ENCODE measurements around the gene SIPA1L3. TPM values are rescaled to one million over a fixed set of nuclear protein-coding genes. Genes with fewer than 3 reads are reported as not detected.
A peak's percentile ranks its signal among the peaks of the same experiment; 100 is the strongest.

SIPA1L3 gene
- total and polyA plus RNA-seq, 12 donors, result 2.8 to 24.2 (median 12.3) TPM

DNA sequence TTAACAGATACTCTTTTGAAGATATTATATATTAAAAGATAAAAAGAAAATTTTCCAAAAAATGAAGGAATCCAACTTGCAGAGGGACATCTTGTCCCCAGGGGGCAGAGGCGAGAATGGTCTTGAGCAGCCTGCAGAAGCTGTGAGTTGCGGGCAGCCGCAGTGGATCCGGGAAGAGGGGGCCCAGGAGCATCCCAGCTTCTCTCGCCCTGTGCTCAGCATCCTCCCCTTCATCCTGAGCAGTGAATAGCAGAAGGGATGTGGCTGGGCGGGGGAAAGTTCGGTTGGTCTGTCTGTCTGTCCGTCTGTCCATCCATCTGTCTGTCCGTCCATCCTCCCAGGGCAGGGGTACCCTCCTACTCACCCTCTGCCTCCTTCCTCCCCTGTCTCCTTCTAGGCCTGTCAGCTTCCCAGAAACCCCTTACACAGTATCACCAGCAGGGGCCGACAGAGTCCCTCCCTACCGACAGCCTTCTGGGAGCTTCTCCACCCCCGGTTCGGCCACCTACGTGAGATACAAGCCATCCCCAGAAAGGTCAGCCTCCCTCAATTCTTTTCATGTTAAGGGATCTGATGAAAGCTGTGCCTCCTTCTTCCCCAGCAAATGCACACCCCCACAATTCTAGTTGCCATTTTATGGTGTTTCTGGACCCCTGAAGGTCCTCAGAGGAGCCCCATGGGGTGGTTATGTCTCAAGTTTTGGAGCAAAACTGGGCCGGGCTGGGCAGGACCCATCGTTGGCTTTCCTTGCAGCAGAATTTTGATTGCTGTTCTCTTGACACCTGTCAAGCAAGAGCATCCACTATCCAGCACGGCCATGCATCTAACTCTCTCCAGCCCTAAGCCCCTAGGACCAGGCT lies 235.4 kb downstream of the SIPA1L3 start:
- WGBS, 2 donors, result 60 to 61% methylated on average over 17 of the region's 17 CpGs
- ATAC-seq (peak in 7 of 8 donors; percentile 50 to 82 (median 76)), DNase-seq (peak; percentile 64)
- no peak overlapping the region for H3K27ac ChIP-seq
- no peaks in the 10 kb centered on the region for H3K27me3 ChIP-seq
- H3K4me1 ChIP-seq, result no peaks in the 10 kb centered on the region
- no peak overlapping the region for H3K4me3 ChIP-seq
- H3K36me3 ChIP-seq, result peaks cover 0 to 15% (median 0%) of the 10 kb centered on the region in 9 donors
- intact Hi-C loops (cut with DNase I), result loop anchor here in 8 of 10 donors (2.0 to 10.0 kb wide), 7 partner anchors 72 to 195 kb away; partner anchors contain the start of genes CATSPERG (in 4 of the 8) and DPF1 (in 2 of the 8)
- TF ChIP-seq, protein P1, sequence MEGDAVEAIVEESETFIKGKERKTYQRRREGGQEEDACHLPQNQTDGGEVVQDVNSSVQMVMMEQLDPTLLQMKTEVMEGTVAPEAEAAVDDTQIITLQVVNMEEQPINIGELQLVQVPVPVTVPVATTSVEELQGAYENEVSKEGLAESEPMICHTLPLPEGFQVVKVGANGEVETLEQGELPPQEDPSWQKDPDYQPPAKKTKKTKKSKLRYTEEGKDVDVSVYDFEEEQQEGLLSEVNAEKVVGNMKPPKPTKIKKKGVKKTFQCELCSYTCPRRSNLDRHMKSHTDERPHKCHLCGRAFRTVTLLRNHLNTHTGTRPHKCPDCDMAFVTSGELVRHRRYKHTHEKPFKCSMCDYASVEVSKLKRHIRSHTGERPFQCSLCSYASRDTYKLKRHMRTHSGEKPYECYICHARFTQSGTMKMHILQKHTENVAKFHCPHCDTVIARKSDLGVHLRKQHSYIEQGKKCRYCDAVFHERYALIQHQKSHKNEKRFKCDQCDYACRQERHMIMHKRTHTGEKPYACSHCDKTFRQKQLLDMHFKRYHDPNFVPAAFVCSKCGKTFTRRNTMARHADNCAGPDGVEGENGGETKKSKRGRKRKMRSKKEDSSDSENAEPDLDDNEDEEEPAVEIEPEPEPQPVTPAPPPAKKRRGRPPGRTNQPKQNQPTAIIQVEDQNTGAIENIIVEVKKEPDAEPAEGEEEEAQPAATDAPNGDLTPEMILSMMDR (IDR thresholded peaks at IDR 0.05), result peak; percentile 29 to 75 (median 68)
- H3K9me3 ChIP-seq, result no peaks in the 10 kb centered on the region

DNA sequence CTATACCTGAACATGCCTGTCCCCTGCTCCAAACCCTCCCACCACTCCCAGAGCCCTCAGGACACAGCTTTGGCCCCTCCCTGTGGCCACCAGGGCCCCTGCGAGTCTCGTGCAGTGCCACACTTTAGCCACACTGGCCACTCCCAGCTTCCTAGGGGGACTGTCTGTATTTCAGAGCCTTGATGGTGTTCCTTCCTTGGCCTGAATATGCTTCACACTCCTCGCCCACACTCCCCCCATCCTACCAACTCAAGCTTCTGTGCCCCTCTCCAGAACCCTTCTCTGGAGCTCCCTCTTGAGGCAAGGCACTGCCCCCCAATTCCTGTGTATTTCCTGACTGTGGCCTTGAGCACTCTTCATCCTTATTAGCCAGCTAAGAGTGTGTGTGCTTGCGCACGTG lies 236.8 kb downstream of the SIPA1L3 start:
- WGBS, 2 donors, result 88 to 89% methylated on average over 5 of the region's 5 CpGs
- no peaks in the 10 kb centered on the region for H3K27me3 ChIP-seq
- no peak overlapping the region for H3K4me3 ChIP-seq
- no peak for DNase-seq
- intact Hi-C loops (cut with DNase I), result loop anchor here in 8 of 10 donors (2.0 to 10.0 kb wide), 7 partner anchors 71 to 193 kb away; partner anchors contain the start of genes CATSPERG (in 4 of the 8) and DPF1 (in 2 of the 8)
- TF ChIP-seq, protein P1 (IDR thresholded peaks at IDR 0.05), result peak in 1 of 9 donors; percentile 8
- H3K36me3 ChIP-seq, result peaks cover 0 to 15% (median 0%) of the 10 kb centered on the region in 9 donors
- no peaks in the 10 kb centered on the region for H3K9me3 ChIP-seq
- ATAC-seq, result no peak
- peaks cover 0 to 3% (median 0%) of the 10 kb centered on the region in 9 donors for H3K4me1 ChIP-seq
- H3K27ac ChIP-seq, result no peak overlapping the region

DNA sequence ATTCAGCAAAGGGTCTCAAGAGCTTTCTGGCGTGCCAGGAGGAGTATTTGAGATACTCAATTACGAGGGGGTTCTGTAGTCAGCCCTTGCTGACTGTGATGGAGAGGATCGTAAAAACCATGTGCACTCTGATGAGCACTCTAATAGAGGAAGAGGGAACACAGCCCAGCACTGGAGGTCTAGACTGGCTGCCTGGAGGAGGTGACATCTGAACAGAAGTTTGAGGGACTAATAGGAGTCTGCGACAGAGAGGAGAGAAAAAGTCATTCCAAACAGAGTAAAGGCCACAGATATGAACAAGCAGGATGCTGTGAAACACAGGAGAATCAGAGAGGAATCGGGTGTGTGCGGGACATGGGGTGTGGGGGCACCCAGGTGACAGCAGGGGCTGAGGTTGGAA lies 237.7 kb downstream of the SIPA1L3 start:
- no peak for ATAC-seq
- Histone ChIP-seq H3K9me3 (no peaks in the 10 kb centered on the region), H3K36me3 (peaks cover 0 to 15% (median 0%) of the 10 kb centered on the region in 9 donors), H3K4me3 (no peak overlapping the region), H3K4me1 (peaks cover 0 to 3% (median 0%) of the 10 kb centered on the region in 9 donors), H3K27me3 (no peaks in the 10 kb centered on the region), H3K27ac (no peak overlapping the region)
- 96 to 97% methylated on average over 6 of the region's 6 CpGs for WGBS, 2 donors
- intact Hi-C loops (cut with DNase I), result loop anchor here in 8 of 10 donors (5.0 to 10.0 kb wide), 6 partner anchors 70 to 193 kb away; partner anchors contain the start of genes CATSPERG (in 4 of the 8) and DPF1 (in 2 of the 8)
- no peak for DNase-seq
- TF ChIP-seq, protein P1 (IDR thresholded peaks at IDR 0.05), result no peak

DNA sequence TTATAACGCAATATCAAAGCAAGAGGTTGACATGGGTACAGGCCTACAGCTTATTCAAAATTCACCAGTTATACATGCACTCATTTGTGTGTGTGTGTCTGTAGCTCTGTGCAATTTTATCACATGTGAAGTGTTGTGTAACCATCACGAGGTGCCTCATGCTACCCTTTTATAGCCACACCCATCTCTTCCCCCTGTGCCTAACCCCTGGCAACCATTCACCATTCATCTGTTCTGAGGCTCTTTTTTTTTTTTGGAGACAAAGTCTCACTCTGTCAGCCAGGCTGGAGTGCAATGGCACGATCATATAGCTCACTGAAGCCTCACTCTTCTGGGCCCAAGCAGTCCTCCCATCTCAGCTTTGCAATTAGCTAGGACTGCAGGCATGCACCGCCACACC lies 238.6 kb downstream of the SIPA1L3 start:
- H3K4me1 ChIP-seq, result peaks cover 0 to 3% (median 0%) of the 10 kb centered on the region in 9 donors
- H3K27ac ChIP-seq, result no peak overlapping the region
- TF ChIP-seq, protein P1 (IDR thresholded peaks at IDR 0.05), result no peak
- peaks cover 0 to 15% (median 0%) of the 10 kb centered on the region in 9 donors for H3K36me3 ChIP-seq
- DNase-seq (no peak), ATAC-seq (peak in 3 of 8 donors; percentile 14 to 60 (median 33))
- H3K9me3 ChIP-seq, result no peaks in the 10 kb centered on the region
- WGBS, 2 donors, result 67 to 73% methylated on average over 4 of the region's 4 CpGs
- intact Hi-C loops (cut with DNase I), result loop anchor here in 5 of 10 donors (10.0 kb wide), 4 partner anchors 69 to 189 kb away; partner anchors contain the start of genes CATSPERG (in 2 of the 5) and DPF1 (in 2 of the 5)
- no peaks in the 10 kb centered on the region for H3K27me3 ChIP-seq
- no peak overlapping the region for H3K4me3 ChIP-seq
